Astrocyte (in vitro differentiated cells and primary cell): ENCODE results near the gene QPCT.

Source experiments
- CTCF ChIP-seq: IDR thresholded peaks from 2 replicates; pipeline ENCODE4 v1.5.1; 2011; ENCODE audit warnings: low read depth, mild to moderate bottlenecking, inconsistent platforms, low read length, moderate library complexity; ENCODE audit not compliant: insufficient read depth
- EZH2 ChIP-seq: IDR thresholded peaks from 2 replicates; pipeline ENCODE4 v1.6.1; 2012; ENCODE audit warnings: mild to moderate bottlenecking, low read length, inconsistent platforms; ENCODE audit not compliant: insufficient read depth

- TF ChIP-seq CTCF (no peak), EZH2 (no peak)
Measured at GRCh38 chr2:37379881-37380296, 35.5 kb downstream of the QPCT start.
